ENCODE measurements around the gene DYDC1.

DNA sequence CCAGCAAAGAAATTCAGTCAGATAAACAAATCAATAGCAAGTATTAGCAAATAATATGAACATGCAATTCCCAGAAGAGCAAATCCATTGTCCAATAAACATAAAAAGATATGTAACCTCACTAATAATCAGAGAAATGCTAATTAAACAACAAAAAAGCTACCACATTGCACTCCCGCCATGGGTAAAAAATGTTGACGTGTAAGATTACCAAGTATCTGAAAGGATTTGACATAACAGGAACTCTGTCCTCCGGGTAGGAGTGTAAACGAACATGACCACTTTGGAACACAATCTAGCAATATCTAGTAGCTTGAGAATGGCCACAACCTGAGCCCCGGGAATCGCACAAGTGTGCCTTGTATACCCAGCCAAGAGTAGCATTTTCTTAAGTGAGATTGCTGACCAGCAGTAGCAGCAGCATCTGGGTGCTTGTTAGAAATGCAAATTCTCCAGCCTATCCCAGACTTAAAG, 31.6 kb downstream of the DYDC1 start:
- TF ChIP-seq, protein P1, sequence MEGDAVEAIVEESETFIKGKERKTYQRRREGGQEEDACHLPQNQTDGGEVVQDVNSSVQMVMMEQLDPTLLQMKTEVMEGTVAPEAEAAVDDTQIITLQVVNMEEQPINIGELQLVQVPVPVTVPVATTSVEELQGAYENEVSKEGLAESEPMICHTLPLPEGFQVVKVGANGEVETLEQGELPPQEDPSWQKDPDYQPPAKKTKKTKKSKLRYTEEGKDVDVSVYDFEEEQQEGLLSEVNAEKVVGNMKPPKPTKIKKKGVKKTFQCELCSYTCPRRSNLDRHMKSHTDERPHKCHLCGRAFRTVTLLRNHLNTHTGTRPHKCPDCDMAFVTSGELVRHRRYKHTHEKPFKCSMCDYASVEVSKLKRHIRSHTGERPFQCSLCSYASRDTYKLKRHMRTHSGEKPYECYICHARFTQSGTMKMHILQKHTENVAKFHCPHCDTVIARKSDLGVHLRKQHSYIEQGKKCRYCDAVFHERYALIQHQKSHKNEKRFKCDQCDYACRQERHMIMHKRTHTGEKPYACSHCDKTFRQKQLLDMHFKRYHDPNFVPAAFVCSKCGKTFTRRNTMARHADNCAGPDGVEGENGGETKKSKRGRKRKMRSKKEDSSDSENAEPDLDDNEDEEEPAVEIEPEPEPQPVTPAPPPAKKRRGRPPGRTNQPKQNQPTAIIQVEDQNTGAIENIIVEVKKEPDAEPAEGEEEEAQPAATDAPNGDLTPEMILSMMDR (IDR thresholded peaks at IDR 0.05), result no peak
- no peak for TF ChIP-seq POLR2A (IDR thresholded peaks at IDR 0.05)
